Choroid plexus epithelial cell (primary cell): ENCODE measurements around the gene SLC35F1.

Source experiments
- DNase-seq: peaks from one replicate; pipeline ENCODE4 v3.0.0-alpha.2; 2010; ENCODE audit warnings: low read depth
- H3K4me3 ChIP-seq: 2 replicates; pipeline ENCODE4 v1.5.1; 2011; ENCODE audit warnings: low read depth, mild to moderate bottlenecking, control low read depth, low read length, moderate library complexity
- CTCF ChIP-seq: conservative IDR thresholded peaks from 2 replicates; pipeline ENCODE4 v1.5.1; 2011; ENCODE audit warnings: low read depth, mild to moderate bottlenecking, control low read depth, inconsistent platforms, low read length, moderate library complexity

The SLC35F1 gene

GRCh38 chr6:117906507-117906957 is 532 bp upstream of the SLC35F1 start:
- H3K4me3 ChIP-seq, result peak overlapping the region; percentile 29
- DNase-seq, result peak; percentile 33
- TF ChIP-seq CTCF, result no peak

- H3K4me3 ChIP-seq, result peak overlapping the region; percentile 51
- no peak for TF ChIP-seq CTCF
- no peak for DNase-seq
Observed at GRCh38 chr6:117907601-117908245, 659 bp downstream of the SLC35F1 start.

GRCh38 chr6:117908246-117909068 is 1.4 kb downstream of the SLC35F1 start:
- TF ChIP-seq CTCF, result no peak
- DNase-seq, result no peak
- no peak overlapping the region for H3K4me3 ChIP-seq

- TF ChIP-seq CTCF, result no peak
- no peak for DNase-seq
- H3K4me3 ChIP-seq, result no peak overlapping the region
Observed at GRCh38 chr6:117909638-117910037, 2.6 kb downstream of the SLC35F1 start.

GRCh38 chr6:117910549-117910948 is 3.5 kb downstream of the SLC35F1 start:
- no peak overlapping the region for H3K4me3 ChIP-seq
- DNase-seq, result no peak
- TF ChIP-seq CTCF, result no peak

GRCh38 chr6:117911150-117911549 is 4.1 kb downstream of the SLC35F1 start:
- DNase-seq, result no peak
- TF ChIP-seq CTCF, result no peak
- no peak overlapping the region for H3K4me3 ChIP-seq
